Activated CD4-positive, alpha-beta T cell treated with anti-CD3 and anti-CD28 coated beads, Interleukin-2, Interleukin-6, amounts not matched to agents 100 ng/mL and 50 ng/mL, durations not matched to agents 16 hours and 8 hours (primary cell): ENCODE measurements around the gene KRT7.

Experiments used
- DNase-seq: peaks from one replicate; pipeline ENCODE4 v3.0.0-alpha.2; 2020

The KRT7 gene

DNA sequence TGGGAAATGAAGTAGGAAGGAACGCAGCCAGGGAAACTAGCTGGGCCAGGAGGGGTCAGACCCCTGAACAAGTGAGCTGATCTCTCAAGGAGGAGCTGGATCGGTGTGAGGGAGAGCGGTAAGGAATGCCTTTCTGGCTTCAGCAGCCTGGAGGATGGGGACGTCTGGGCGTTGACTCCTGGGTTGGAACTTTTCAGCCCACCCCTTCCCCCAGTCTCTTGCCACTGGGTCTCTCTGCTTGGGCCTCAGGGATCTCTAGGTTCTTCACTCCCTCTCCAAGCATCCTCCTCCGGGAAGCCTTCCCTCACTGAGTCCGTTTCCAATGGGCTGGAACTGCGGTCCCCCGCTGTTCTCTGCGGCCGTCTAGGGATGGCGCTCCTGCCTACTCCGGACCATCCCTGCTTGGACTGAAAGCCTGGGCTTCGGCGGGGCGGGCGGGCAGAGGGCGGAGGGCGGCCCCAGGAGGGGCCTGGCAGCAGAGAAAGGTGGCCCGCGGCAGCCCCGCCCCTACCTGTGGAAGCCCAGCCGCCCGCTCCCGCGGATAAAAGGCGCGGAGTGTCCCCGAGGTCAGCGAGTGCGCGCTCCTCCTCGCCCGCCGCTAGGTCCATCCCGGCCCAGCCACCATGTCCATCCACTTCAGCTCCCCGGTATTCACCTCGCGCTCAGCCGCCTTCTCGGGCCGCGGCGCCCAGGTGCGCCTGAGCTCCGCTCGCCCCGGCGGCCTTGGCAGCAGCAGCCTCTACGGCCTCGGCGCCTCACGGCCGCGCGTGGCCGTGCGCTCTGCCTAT lies at the start of gene KRT7:
TSS of gene KRT7 (plus strand) at position 570 of the 788 bp plus-strand sequence. CDS start at position 624, 54 bp downstream.
- DNase-seq, result no peak

GRCh38 chr12:52183544-52183910 lies 49.5 kb upstream of the KRT7 start:
- DNase-seq, result no peak

DNA sequence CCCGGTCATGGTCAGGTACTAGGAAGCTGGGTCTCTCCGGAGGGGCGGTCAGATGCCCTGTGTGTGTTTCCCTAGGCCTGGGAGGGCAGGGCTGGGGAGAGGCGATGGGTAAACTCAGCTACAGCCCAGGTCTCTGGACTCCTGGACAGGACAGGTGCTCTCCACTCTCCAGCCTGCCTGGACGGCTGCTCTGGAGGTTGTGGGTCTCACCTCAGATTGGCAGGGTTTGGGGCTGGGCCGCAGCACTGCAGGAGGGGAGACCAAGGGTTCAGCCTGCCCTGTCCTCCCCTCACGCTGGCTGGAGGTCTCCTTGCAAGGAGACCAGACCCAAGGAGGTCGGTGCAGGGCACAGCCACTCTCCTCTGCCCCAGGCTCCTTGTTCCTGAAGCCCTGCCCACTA lies 49.1 kb upstream of the KRT7 start:
- DNase-seq, result no peak

DNA sequence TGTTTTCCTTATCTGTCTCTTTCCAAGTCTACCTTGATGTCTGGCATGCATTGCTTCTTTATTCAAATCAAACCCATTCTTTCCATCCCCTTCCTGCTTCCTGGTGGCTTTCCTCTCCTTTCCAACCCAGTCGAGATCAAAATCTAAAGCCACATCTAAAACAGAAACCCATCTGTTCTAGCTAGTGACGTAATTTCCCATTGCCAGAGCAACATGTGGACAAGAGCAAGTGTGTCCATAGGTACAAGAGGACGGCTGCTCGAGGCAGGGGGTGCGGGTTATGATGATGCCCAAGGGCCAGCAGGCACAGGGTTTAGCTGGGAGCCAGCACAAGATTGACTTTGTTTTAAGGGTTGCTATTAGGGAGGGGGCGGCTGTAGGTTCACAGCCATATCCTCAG lies 48.2 kb upstream of the KRT7 start:
- no peak for DNase-seq

- no peak for DNase-seq
Measured at GRCh38 chr12:52185400-52185967, 47.6 kb upstream of the KRT7 start.

DNA sequence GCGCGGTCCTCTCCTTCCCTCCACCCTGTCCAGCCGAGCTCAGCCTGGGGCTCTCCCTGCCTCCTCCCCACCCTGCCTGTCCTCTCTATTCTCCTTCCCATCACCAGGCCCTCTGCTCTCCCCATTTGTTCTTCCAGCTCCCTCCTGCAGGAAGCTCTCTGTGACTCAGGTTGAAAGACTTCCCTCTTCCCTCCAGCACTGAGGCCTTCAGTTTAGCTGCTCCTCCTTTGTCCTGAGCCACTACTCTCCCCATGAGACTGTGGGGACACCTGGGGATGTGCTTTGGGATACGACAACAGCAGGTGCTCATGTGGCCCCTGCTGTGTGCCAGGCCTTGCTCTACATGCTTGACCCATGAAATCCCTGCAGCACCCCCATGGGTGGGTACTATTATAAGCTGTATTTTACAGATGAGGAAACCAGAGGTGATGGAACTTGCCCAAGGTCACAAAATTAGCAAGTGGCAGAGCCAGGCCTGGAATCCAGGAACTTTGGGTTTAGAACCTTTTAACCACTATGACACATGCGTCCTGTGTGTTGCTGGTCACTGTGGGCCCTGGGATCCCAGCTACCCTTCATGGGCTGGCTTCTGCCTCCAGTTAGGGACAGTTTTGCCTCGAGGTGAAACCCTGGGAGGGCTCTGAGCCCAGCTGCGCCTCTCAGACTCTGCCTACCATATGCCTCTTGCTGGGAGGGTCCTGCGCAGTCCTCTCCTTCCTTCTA lies 46.8 kb upstream of the KRT7 start:
- no peak for DNase-seq

DNA sequence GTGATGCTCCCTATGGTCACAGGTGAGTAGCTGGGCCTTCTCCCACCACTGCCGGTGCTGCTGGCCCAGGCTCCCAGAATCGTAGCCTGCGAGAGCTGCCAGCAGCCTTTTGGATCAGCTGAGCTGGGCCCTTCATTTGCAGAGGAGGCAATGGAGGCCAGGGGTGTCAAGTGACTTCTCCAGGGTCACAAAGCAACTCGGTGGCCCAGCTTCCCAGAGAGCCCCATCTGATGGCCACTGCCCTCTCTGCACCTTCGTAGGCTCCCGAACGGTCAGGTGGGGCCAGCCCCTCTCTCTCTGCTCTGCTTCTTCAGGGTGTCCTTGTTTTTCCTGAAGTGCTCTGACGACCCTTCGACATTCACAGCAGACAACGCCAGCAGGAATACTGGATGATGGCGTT lies 45.8 kb upstream of the KRT7 start:
- no peak for DNase-seq

DNA sequence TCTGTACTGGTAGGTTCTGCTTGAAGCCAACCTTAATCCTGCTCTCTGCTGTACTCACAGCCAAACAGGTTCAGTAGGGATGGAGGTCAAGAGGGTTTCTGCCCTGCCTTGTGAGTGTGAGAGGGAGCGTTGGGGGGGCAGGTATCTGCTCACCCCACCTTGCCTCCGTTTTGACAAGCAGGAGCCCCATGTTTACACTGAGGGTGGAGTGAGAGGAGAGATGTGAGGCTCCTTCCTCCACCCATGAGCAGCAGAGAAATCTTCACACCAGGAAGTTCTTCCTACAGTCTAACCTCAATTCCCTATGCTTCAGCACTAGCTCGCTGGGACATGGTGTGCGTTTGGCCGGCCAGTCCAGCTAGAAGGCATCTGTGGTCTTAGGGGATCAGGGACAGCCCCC lies 45.4 kb upstream of the KRT7 start:
- no peak for DNase-seq

DNA sequence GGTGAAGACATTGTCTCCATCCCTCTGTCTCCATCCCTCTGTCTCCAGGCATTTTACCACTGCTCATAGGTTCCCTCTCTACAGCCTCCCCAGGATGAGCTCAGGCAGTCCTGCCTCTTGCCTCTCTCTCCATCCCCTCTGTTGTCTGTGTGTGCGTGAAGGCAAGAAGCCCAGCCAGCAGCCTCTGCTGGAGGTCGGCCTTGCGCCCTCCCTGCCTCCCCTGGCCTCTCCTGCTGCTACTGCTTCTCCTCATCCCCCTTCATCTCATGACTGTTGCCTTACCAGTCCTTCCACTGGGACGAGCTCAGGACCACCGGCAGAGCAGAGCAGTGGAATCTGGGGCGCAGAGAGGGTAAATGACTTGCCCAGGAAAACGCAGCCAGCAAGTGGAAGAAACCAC lies 44.4 kb upstream of the KRT7 start:
- no peak for DNase-seq

DNA sequence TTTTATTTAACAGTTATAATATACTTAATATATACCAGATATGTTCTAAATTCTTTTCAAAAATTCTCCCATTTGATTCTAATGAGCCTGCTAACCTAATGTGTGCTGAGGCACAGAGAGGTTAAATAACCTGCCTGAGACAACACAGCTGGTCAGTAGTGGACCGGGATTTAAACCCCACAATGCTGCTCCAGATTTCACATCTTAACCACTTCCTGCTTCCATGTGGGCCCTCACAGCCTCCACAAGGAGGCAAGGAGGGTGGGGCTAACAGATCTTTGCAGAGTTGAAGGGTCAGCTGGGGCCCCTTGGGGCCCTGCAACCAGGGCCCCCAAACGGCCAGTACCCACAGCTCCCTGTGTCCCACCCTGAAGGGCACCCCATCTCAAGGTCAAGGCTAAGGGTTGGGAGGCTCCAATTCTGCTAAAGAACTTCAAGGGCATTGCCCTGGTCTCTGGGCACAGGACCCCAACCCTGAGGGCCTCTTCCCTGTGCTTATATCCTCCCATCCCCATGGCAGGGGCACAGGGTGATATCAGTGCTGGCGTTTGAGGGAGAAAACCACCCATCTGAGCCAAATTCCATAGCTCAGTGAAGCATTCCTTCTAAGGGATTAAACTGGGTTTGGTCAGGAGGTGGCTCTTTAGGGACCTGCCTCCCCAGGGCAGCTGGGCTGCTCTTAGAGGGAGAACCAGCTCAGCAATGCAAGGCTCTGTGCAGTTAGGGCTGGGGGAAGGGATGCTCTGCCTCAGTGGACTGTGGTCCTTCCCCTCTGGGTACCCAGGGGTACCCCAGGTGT lies 43.5 kb upstream of the KRT7 start:
- DNase-seq, result no peak

GRCh38 chr12:52190860-52191729 lies 41.9 kb upstream of the KRT7 start:
- DNase-seq, result no peak

GRCh38 chr12:52191841-52192791 lies 40.9 kb upstream of the KRT7 start, which contains the start of gene KRT80:
TSS of gene KRT80 (minus strand) at chr12:52192014. CDS start at chr12:52191902, 112 bp downstream.
- DNase-seq, result peak; percentile 6

DNA sequence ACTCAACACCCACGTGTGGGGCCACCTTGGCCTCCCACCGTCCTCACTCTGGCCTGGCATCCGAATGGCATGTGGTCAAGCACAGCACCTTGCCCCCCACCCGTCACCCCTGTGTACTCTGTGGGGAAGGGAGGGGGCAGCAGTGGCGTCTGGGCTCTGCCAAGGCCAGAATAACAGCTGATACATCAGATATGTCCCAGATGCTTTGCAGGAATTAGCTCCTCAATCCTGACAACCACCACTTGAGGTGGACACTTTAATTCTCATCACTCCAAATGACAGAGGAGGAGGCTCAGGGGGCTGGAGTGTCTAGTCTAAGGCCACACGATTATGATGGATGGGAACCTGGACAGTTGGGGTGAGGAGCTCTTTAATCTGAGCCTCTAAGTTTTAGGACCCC lies 39.5 kb upstream of the KRT7 start:
- no peak for DNase-seq

- no peak for DNase-seq
Measured at GRCh38 chr12:52193991-52194390, 39.1 kb upstream of the KRT7 start.

DNA sequence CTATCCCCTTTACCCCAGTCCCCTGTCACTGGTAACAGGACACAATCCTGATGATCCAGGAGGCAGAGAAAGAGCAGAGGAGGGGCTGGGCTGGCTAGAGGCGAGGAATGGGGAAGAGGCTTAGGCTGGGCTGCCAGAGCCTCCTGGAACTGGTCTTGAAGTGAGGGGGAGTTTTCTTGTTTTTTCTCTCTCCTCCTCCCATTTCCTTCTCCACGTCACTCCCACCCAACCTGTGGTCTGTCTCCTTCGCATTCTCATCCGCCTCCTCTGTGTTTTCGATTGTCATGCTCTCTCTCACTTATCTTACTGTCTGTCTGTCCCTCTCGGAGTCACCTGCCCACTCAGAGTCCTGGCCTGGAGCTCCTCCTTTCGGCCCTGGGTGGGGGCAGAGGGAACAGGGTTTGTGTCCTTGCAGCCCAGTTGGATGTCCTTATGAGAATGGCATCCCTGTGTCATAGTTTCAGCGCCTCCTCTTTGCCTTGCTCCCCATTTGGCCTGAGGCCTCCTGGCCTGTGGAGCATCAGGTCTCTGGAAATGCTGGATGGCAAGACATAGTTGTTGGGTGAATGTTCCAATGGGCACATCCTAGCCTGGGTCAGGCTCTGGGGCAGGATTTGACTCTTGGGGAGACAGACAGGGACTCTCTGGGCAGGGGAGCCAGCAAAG lies 37.8 kb upstream of the KRT7 start:
- no peak for DNase-seq

DNA sequence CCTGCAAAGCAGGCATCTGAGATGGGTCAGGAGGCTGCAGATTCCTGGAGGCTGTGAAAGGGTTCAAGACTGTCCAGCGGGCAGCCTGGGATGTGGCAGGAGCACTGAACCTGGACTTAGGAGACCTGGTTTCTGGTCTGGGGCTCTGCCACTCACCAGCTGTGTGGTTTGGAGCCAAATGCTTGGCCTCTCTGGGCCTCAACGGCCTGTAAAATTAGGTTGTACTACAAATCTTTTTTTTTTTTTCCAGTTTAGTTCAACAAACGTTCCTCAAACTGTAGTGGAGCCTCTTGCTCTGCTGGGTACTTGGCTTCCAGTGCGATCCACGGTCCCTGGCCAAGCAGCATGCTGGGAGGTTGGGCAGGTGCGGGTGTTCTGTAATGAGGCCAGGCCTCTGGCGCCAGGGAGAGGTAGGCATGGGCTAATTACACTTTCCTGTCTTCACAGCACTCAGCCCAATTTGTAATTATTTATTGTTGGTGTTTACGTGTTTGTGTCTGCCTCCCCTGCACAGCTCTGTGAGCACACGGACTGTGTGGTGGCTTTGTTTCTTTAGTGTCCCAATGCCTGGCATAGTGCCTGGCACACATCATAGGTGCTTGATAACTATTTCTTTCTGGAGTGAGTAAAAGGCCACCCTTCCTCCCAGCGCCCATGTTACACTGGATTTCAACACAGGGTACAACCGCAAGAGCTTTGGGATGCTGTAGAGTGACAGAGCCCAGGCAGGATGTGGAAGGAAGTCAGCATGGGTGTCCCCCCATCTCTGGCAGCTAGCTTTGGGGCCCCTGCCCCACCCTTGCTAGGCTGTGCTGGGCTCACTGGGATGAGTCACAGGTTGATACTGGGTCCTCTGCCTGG lies 35.4 kb upstream of the KRT7 start:
- no peak for DNase-seq

GRCh38 chr12:52198454-52199215 lies 34.4 kb upstream of the KRT7 start:
- no peak for DNase-seq

- no peak for DNase-seq
Measured at GRCh38 chr12:52199294-52199919, 33.6 kb upstream of the KRT7 start.
